Astrocyte of the cerebellum (primary cell): ENCODE results near the gene PRMT2.
"Not testable (repeated sequence)": the region's sequence is repeated elsewhere in the genome, so short reads cannot be mapped to it uniquely, and the experiment has no call there.

Experiments used
- DNase-seq: peaks from one replicate; pipeline ENCODE4 v3.0.0-alpha.2; 2011; ENCODE audit warnings: low read depth
- H3K4me3 ChIP-seq: 2 replicates; pipeline ENCODE4 v1.5.1; 2011; ENCODE audit warnings: mild to moderate bottlenecking, low read depth, low read length, moderate library complexity
- in situ Hi-C: cut with HindIII; loops from 2 replicates; pipeline ENCODE4 v1.10.0; 2017; ENCODE audit warnings: low sequenced_read_pairs
- TF ChIP-seq, protein P1 (sequence below): IDR thresholded peaks from 2 replicates; pipeline ENCODE4 v1.5.1; 2012; ENCODE audit warnings: low read length, low read depth, moderate library complexity, mild to moderate bottlenecking; ENCODE audit errors: missing control alignments

PRMT2 gene

DNA sequence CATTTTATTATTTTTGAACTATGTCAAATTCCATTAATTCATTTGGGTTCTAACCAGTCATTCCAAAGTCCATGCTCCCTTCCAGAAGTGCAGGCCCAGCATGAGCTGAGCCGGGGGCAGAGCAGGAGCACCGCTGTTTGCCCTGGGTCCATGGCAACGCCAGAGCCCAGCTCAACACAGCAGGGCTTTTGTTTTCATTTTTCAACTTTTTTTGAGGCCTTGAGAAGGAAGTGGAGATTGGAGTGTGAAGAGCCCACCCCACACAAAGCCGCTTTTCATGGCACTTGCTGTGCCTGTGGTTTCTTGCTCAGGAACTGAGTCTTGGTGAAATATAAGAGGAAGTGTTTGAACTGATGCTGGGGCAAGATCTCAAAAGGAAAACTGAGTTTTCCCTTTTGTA, 13.2 kb upstream of the PRMT2 start:
- DNase-seq, result peak; percentile 82
- no peak overlapping the region for H3K4me3 ChIP-seq
- TF ChIP-seq, protein P1, sequence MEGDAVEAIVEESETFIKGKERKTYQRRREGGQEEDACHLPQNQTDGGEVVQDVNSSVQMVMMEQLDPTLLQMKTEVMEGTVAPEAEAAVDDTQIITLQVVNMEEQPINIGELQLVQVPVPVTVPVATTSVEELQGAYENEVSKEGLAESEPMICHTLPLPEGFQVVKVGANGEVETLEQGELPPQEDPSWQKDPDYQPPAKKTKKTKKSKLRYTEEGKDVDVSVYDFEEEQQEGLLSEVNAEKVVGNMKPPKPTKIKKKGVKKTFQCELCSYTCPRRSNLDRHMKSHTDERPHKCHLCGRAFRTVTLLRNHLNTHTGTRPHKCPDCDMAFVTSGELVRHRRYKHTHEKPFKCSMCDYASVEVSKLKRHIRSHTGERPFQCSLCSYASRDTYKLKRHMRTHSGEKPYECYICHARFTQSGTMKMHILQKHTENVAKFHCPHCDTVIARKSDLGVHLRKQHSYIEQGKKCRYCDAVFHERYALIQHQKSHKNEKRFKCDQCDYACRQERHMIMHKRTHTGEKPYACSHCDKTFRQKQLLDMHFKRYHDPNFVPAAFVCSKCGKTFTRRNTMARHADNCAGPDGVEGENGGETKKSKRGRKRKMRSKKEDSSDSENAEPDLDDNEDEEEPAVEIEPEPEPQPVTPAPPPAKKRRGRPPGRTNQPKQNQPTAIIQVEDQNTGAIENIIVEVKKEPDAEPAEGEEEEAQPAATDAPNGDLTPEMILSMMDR, result no peak
- in situ Hi-C loops, result no loop called here

DNA sequence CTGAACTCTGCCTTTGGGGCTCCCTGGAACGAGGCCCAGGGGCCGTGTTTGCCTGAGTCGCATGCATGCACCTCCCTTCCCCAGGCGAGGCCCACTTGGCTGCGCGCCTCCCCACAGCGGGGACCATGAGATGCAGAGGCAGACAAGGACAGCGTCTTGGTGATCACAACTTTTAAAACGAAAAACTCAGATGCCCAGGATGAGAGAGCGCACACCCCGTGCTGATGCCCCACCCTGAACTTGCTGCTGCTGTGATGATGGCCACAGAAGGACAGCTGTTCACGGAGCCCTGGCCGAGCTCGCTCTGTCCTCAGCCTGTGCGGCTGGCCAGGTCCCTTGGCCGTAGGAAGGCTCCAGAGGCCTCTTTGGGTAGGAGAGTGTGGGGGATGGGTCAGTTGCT, 11.4 kb upstream of the PRMT2 start:
- no peak for DNase-seq
- in situ Hi-C loops, result no loop called here

DNA sequence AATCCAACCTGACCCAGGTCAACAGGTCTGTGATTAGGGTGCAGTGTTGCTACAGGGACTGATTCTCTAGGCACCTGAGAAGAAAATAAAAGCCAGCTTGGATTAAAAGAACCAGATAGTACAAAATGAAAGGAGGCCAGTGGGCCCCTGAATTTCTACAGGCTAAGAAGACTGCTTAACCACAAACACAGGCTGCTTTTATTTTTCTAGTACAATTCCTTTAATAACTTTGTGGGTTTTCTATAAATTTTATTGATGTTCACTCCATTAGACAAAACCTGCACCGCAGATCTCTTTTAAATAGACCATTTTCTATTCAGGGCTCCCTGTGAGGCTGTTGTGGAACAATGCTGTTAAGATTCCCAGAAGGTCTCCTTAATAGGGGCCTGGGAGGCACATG, 9.7 kb upstream of the PRMT2 start:
- TF ChIP-seq, protein P1, result no peak
- H3K4me3 ChIP-seq, result no peak overlapping the region
- in situ Hi-C loops, result no loop called here
- DNase-seq, result no peak

More for the DNA sequence above, 11.4 kb upstream of the PRMT2 start:
- TF ChIP-seq, protein P1, result no peak
- H3K4me3 ChIP-seq, result no peak overlapping the region

DNA sequence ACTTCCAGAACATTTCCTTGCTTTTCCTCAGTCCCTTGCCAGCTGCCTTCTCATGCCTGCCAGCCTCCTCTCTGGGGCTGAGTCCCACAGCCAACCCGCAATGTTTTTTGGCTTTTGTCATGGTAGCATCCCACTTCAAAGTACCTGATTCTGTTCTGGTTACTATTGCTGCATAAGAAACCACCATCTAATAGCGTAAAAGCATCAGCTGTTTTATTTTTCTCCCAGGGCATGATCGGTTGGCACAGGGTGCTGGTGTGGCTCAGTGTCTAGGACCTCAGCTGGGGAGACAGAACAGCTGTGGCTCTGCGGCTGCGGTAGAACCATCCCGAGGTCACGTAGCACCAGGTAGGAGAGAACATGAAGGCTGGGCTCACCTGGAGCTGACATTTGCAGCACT, 8.9 kb upstream of the PRMT2 start:
- DNase-seq, result no peak
- TF ChIP-seq, protein P1, result no peak
- in situ Hi-C loops, result no loop called here
- no peak overlapping the region for H3K4me3 ChIP-seq

DNA sequence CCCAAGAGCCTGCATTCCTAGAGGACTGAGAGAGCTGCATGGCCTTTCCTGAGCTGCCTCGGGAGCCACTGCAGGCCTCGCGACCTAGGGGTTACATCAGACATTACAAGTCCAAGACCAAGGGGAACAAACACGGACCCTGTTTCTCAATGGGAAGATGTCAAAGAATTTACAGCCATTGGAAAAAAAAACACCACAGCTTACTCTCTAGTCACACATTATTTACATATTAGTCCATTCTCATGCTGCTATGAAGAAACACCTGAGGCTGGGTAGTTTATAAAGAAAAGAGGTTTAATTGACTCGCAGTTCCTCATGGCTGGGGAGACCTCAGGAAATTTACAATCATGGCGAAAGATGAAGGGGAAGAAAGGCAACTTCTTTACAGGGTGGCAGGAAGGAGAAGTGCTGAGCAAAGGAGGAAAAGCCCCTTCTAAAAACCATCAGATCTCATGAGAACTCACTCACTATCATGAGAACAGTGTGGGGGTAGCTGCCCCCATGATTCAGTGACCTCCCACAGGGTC, 8.4 kb upstream of the PRMT2 start:
- TF ChIP-seq, protein P1, result no peak

DNA sequence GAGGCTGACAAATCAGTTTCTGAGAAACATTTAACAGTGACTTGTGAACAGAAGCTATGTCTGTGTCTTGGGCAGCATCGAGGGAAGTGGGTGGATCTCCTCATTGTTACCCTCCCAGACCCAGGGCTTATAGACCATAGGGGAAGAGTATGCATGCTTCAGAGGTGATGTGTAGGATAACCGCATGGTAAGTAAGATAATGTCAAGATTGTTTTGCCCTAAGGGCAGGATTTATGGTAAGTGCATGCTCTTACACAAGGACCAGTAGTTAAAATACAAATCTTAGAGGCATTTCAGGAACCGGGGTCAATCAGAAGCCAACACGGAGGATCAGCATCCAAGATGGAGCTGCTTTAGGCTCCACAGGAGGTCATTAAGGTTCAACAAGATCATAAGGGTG, 7.7 kb upstream of the PRMT2 start:
- DNase-seq, result no peak
- in situ Hi-C loops, result no loop called here
- TF ChIP-seq, protein P1, result no peak
- no peak overlapping the region for H3K4me3 ChIP-seq

More for the DNA sequence above, 8.4 kb upstream of the PRMT2 start:
- in situ Hi-C loops, result no loop called here
- no peak overlapping the region for H3K4me3 ChIP-seq
- DNase-seq, result no peak

DNA sequence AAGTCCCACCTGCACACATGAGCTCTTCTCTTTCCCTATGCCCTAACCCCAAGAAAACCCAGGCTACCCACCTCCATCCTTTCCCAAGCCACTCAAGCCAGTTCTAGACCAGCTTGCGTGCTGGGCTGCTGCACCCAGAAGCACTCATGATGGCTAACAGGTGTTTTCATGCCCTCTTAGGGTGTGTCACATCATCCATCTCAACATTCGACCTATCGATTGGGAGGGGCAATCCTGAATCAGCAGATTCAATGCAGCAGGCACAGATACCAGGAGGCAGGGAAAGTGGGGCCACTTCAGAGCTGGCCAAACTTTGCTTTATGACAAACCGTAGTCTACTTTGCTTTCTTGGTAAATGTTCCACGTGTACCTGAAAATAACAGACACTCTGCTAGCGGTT, 6.6 kb upstream of the PRMT2 start:
- in situ Hi-C loops, result no loop called here
- TF ChIP-seq, protein P1, result no peak
- H3K4me3 ChIP-seq, result no peak overlapping the region
- DNase-seq, result no peak

DNA sequence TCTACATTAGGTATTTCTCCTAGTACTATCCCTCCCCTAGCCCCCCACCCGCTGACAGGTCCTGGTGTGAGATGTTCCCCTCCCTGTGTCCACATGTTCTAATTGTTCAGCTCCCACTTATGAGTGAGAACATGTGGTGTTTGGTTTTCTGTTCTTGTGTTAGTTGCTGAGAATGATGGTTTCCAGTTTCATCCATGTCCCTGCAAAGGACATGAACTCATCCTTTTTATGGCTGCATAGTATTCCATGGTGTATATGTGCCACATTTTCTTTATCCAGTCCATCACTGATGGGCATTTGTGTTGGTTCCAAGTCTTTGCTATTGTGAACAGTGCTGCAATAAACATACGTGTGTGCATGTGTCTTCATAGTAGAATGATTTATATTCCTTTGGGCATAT, 4.6 kb upstream of the PRMT2 start:
- in situ Hi-C loops, DNase-seq, H3K4me3 ChIP-seq: not testable (repeated sequence)
